K562 (cell line): ENCODE measurements around the gene STING1.

Source experiments
- CTCF ChIP-seq, 3 experiments: IDR thresholded peaks in 2 of 3; conservative IDR thresholded peaks in 1 of 3; 2 replicates each; pipeline ENCODE4 v1.5.1; 2011 to 2012; ENCODE audit warnings: low read length in 3 of 3, mild to moderate bottlenecking in 3 of 3, control low read depth in 2 of 3, improper control_type of control experiment in 1 of 3, inconsistent platforms in 1 of 3, low read depth in 1 of 3, mixed read lengths in 1 of 3, moderate library complexity in 1 of 3; ENCODE audit not compliant: insufficient read depth in 2 of 3
- DNMT1 ChIP-seq: fragments of 450-650 bp; IDR thresholded peaks from 2 replicates; pipeline ENCODE4 v1.6.1; 2016; ENCODE audit warnings: antibody characterized with exemption, mild to moderate bottlenecking
- FOXK1 ChIP-seq: sonication (generic); formaldehyde crosslinking; IDR thresholded peaks from 2 replicates; pipeline ENCODE4 v1.8.0; 2022; ENCODE audit warnings: missing genetic modification reagents, mild to moderate bottlenecking, borderline replicate concordance
- NR2C2 ChIP-seq, 2 experiments: fragments of 200-800 bp in 1 of 2; sonication (Bioruptor generic) in 1 of 2; sonication (generic) in 1 of 2; formaldehyde crosslinking in 1 of 2; IDR thresholded peaks; 2 replicates each; pipeline versions ENCODE4 v1.6.1 to v1.8.0; 2016 to 2022; ENCODE audit warnings: mild to moderate bottlenecking in 1 of 2, missing compliant biosample characterization in 1 of 2, missing genetic modification characterization in 1 of 2, missing genetic modification reagents in 1 of 2
- RBM34 ChIP-seq: fragments of 200-400 bp; formaldehyde crosslinking; IDR thresholded peaks from 2 replicates; pipeline ENCODE4 v1.6.1; 2018; ENCODE audit warnings: low read length, borderline replicate concordance; ENCODE audit not compliant: insufficient read depth
- RNF219 ChIP-seq: fragments of 250-450 bp; sonication (Bioruptor Pico); IDR thresholded peaks from 2 replicates; pipeline ENCODE4 v1.5.0; 2022; ENCODE audit warnings: mild to moderate bottlenecking
- ZNF274 ChIP-seq: IDR thresholded peaks from 2 replicates; pipeline ENCODE4 v1.6.1; 2011; ENCODE audit warnings: low read depth, mild to moderate bottlenecking, low read length, moderate library complexity, borderline replicate concordance

GRCh38 chr5:139523635-139524445 lies 41.3 kb upstream of the STING1 start:
- no peak for TF ChIP-seq FOXK1
- TF ChIP-seq NR2C2 (CRISPR knock-in tag; IDR thresholded peaks at IDR 0.05) = no peak
- no peak for TF ChIP-seq NR2C2 (tag; IDR thresholded peaks at IDR 0.05)
- no peak for TF ChIP-seq CTCF (IDR thresholded peaks at IDR 0.05 in 2 of 3, conservative IDR thresholded peaks at IDR 0.05 in 1 of 3; ENCODE audit: insufficient read depth in 2 of 3, low read depth in 1 of 3, low read length in 3 of 3)
- no peak for TF ChIP-seq DNMT1
- no peak for TF ChIP-seq ZNF274
- TF ChIP-seq RNF219 (CRISPR knock-in tag) = no peak
- no peak for TF ChIP-seq RBM34
